CD14-positive monocyte (primary cell): Measurements from ENCODE around the gene MPRIP. TPM values are rescaled to one million over a fixed set of nuclear protein-coding genes. Genes with fewer than 3 reads are reported as not detected.

ENCODE experiments used
- DNase-seq, 3 donors: peaks; one replicate each; pipeline ENCODE4 v3.0.0-alpha.2; 2011 to 2022
- H2AFZ ChIP-seq: 2 replicates; pipeline ENCODE4 v1.6.0; 2012; ENCODE audit warnings: mild to moderate bottlenecking, low read depth, low read length, inconsistent platforms; ENCODE audit not compliant: insufficient read depth, poor library complexity, severe bottlenecking
- H3K27ac ChIP-seq, 2 donors: 1 replicate in 1 of 2; 2 replicates in 1 of 2; pipeline ENCODE4 v1.5.1; 2012 to 2013; ENCODE audit warnings: low read length in 2 of 2, control low read depth in 1 of 2, inconsistent platforms in 1 of 2, low read depth in 1 of 2, mild to moderate bottlenecking in 1 of 2
- H3K27me3 ChIP-seq, 2 donors: one replicate each; pipeline versions ENCODE4 v1.6.0 to v1.6.1; 2011 to 2013; ENCODE audit warnings: low read length in 2 of 2; ENCODE audit not compliant: control insufficient read depth in 2 of 2, insufficient read depth in 2 of 2
- H3K36me3 ChIP-seq, 2 donors: replicated peaks in 1 of 2; 1 replicate in 1 of 2; 2 replicates in 1 of 2; pipeline versions ENCODE4 v1.5.1 to v1.6.1; 2012 to 2013; ENCODE audit warnings: low read length in 2 of 2, control low read depth in 1 of 2, inconsistent platforms in 1 of 2, mild to moderate bottlenecking in 1 of 2; ENCODE audit not compliant: insufficient read depth in 2 of 2, control insufficient read depth in 1 of 2
- H3K4me1 ChIP-seq, 2 donors: 1 replicate in 1 of 2; 2 replicates in 1 of 2; pipeline versions ENCODE4 v1.5.1 to v1.6.1; 2012 to 2013; ENCODE audit warnings: low read length in 2 of 2, control low read depth in 1 of 2, inconsistent platforms in 1 of 2, mild to moderate bottlenecking in 1 of 2, moderate library complexity in 1 of 2; ENCODE audit not compliant: insufficient read depth in 2 of 2, control insufficient read depth in 1 of 2
- H3K4me2 ChIP-seq: replicated peaks from 2 replicates; pipeline ENCODE3; 2012; ENCODE audit warnings: low read length, moderate library complexity, mild to moderate bottlenecking; ENCODE audit not compliant: poor library complexity, severe bottlenecking; ENCODE audit errors: extremely low read depth
- H3K4me3 ChIP-seq, 3 experiments: fragments of 200-600 bp in 1 of 3; sonication (generic) in 1 of 3; replicated peaks in 1 of 3; 1 replicate in 2 of 3; 2 replicates in 1 of 3; pipeline ENCODE4 v1.5.1; 2011 to 2013; ENCODE audit warnings: low read length in 3 of 3, mild to moderate bottlenecking in 3 of 3, control low read depth in 2 of 3, low read depth in 2 of 3, inconsistent platforms in 1 of 3, moderate library complexity in 1 of 3
- H3K79me2 ChIP-seq: 2 replicates; pipeline ENCODE4 v1.6.0; 2012; ENCODE audit warnings: mild to moderate bottlenecking, control low read depth, inconsistent platforms, low read length, moderate library complexity; ENCODE audit not compliant: insufficient read depth
- H3K9ac ChIP-seq: 2 replicates; pipeline ENCODE4 v1.6.0; 2017; ENCODE audit warnings: low read length, mild to moderate bottlenecking; ENCODE audit not compliant: insufficient read depth, poor library complexity, severe bottlenecking
- H3K9me3 ChIP-seq, 2 donors: replicated peaks in 1 of 2; 1 replicate in 1 of 2; 2 replicates in 1 of 2; pipeline versions ENCODE4 v1.5.1 to v1.6.1; 2012 to 2013; ENCODE audit warnings: low read length in 2 of 2, control low read depth in 1 of 2; ENCODE audit not compliant: control insufficient read depth in 1 of 2, insufficient read depth in 1 of 2
- H4K20me1 ChIP-seq: 2 replicates; pipeline ENCODE4 v1.6.0; 2012; ENCODE audit warnings: mild to moderate bottlenecking, low read length, control low read depth, moderate library complexity; ENCODE audit not compliant: insufficient read depth
- H3K27ac Mint-ChIP-seq, 7 donors: one replicate each; pipeline ENCODE4 v1.8.0; 2020; ENCODE audit warnings: mild to moderate bottlenecking in 7 of 7, mixed read lengths in 7 of 7, moderate library complexity in 6 of 7, inconsistent platforms in 2 of 7
- H3K27me3 Mint-ChIP-seq, 3 donors: one replicate each; pipeline ENCODE4 v1.8.0; 2021 to 2022; ENCODE audit warnings: low read depth in 3 of 3, mild to moderate bottlenecking in 3 of 3, mixed read lengths in 3 of 3, moderate library complexity in 3 of 3, inconsistent platforms in 1 of 3
- H3K36me3 Mint-ChIP-seq, 2 donors: one replicate each; pipeline ENCODE4 v1.8.0; 2020; ENCODE audit warnings: mixed read lengths in 2 of 2, inconsistent platforms in 1 of 2, mild to moderate bottlenecking in 1 of 2
- H3K4me1 Mint-ChIP-seq: one replicate; pipeline ENCODE4 v1.8.0; 2020; ENCODE audit warnings: mild to moderate bottlenecking, mixed read lengths
- H3K4me3 Mint-ChIP-seq, 2 donors: one replicate each; pipeline ENCODE4 v1.8.0; 2020; ENCODE audit warnings: mild to moderate bottlenecking in 2 of 2, mixed read lengths in 2 of 2, moderate library complexity in 1 of 2
- H3K9me3 Mint-ChIP-seq, 7 donors: one replicate each; pipeline ENCODE4 v1.8.0; 2020 to 2022; ENCODE audit warnings: mixed read lengths in 7 of 7, mild to moderate bottlenecking in 6 of 7, moderate library complexity in 6 of 7, inconsistent platforms in 2 of 7
- WGBS: methylation state at CpG from one replicate; pipeline ENCODE4 v1.1.5; 2013; ENCODE audit warnings: missing lambda C conversion rate; ENCODE audit not compliant: insufficient coverage; 5-methylcytosine and 5-hydroxymethylcytosine counted together
- intact Hi-C, 2 donors: fragments of 100-400 bp; cut with micrococcal nuclease; formaldehyde crosslinking; loops; one replicate each; pipeline versions ENCODE4 v1.15.0 to v1.15.1; 2023
- polyA plus RNA-seq, 3 donors: library from polyadenylated mRNA; depleted of rRNA in 1 of 3; unstranded in 2 of 3; stranded (reverse) in 1 of 3; fragments of 300-500 nt in 2 of 3; fragments of >200 nt in 1 of 3; fragmentation: Illumina TruSeq in 2 of 3; gene quantifications; 1 replicate in 2 of 3; 2 replicates in 1 of 3; pipeline ENCODE4 v1.2.3, GENCODE V29; 2012 to 2021
- TF ChIP-seq, protein P1 (sequence below): fragments of 200-600 bp; IDR thresholded peaks from one replicate; pipeline ENCODE4 v1.8.0; 2022; ENCODE audit warnings: antibody characterized with exemption, mild to moderate bottlenecking

Gene MPRIP
- polyA plus RNA-seq, 3 donors = 2.0 to 48.7 (median 2.5) TPM

DNA sequence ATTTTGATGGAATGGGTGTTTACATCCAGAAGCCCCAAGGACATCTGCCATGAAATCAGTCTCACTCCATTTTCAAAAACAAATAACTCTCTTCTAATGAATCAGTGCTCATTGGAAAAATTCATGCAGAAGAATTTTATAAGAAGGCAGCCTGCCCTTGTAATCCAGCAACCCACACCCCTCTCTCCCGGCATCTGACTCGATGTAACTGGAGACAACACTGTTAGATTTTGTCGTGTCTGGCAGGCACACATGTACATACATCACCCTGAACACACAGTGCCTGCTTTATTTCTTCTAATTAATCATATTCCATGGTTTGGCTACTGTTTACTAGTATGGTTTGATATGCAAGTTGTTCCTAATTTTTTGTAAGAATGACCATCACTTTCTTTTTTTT is 175.7 kb downstream of the MPRIP start:
- Histone ChIP-seq H3K9ac (no peak overlapping the region), H3K4me2 (no peak overlapping the region), H3K4me1 (no peaks in the 10 kb centered on the region), H3K9me3 (no peaks in the 10 kb centered on the region), H4K20me1 (peaks cover 56% of the 10 kb centered on the region), H3K27me3 (no peaks in the 10 kb centered on the region), H3K79me2 (no peaks in the 10 kb centered on the region), H3K4me3 (no peak overlapping the region), H2AFZ (no peak overlapping the region), H3K36me3 (peaks cover 94 to 97% of the 10 kb centered on the region in 2 donors), H3K27ac (no peak overlapping the region)
- no peaks in the 10 kb centered on the region for H3K9me3 Mint-ChIP-seq
- H3K4me3 Mint-ChIP-seq = no peak overlapping the region
- H3K27ac Mint-ChIP-seq = no peak overlapping the region
- peaks cover 0 to 1% (median 0%) of the 10 kb centered on the region in 3 donors for H3K27me3 Mint-ChIP-seq
- WGBS = no CpG with 5 or more reads among the region's 3 CpGs
- no peaks in the 10 kb centered on the region for H3K4me1 Mint-ChIP-seq
- no peak for DNase-seq
- H3K36me3 Mint-ChIP-seq = peaks cover 92 to 99% of the 10 kb centered on the region in 2 donors
- TF ChIP-seq, protein P1, sequence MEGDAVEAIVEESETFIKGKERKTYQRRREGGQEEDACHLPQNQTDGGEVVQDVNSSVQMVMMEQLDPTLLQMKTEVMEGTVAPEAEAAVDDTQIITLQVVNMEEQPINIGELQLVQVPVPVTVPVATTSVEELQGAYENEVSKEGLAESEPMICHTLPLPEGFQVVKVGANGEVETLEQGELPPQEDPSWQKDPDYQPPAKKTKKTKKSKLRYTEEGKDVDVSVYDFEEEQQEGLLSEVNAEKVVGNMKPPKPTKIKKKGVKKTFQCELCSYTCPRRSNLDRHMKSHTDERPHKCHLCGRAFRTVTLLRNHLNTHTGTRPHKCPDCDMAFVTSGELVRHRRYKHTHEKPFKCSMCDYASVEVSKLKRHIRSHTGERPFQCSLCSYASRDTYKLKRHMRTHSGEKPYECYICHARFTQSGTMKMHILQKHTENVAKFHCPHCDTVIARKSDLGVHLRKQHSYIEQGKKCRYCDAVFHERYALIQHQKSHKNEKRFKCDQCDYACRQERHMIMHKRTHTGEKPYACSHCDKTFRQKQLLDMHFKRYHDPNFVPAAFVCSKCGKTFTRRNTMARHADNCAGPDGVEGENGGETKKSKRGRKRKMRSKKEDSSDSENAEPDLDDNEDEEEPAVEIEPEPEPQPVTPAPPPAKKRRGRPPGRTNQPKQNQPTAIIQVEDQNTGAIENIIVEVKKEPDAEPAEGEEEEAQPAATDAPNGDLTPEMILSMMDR = no peak
- intact Hi-C loops = no loop called here

DNA sequence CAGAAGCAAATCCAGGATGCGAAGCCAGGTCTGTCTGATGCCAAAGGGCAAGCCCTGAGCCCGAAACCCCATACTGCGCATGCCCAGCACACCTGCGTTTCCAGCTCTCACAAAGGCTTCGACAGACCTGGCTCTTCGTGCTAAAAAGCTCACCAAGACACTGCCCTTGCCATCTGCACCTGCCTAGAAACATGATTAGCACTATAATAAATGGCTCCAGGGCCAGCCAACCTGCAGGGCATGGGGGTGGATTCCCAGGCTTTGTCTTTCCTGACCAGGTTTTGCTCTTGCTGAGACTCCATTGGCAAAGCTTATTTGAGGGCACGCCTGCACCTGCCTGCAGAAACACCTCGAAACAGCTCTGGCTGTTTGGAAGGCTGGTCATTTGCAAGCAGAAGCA is 178.3 kb downstream of the MPRIP start:
- WGBS = 98% methylated on average over 8 of the region's 8 CpGs
- H2AFZ ChIP-seq = no peak overlapping the region
- H3K36me3 ChIP-seq = peaks cover 95 to 100% of the 10 kb centered on the region in 2 donors
- no peak overlapping the region for H3K9ac ChIP-seq
- no peaks in the 10 kb centered on the region for H3K9me3 ChIP-seq
- H3K79me2 ChIP-seq = no peaks in the 10 kb centered on the region
- H3K27me3 ChIP-seq = no peaks in the 10 kb centered on the region
- no peaks in the 10 kb centered on the region for H3K4me1 ChIP-seq
- DNase-seq = no peak
- Mint-ChIP-seq H3K9me3 (no peaks in the 10 kb centered on the region), H3K36me3 (peaks cover 95 to 100% of the 10 kb centered on the region in 2 donors), H3K4me1 (no peaks in the 10 kb centered on the region), H3K4me3 (no peak overlapping the region), H3K27me3 (peaks cover 0 to 1% (median 0%) of the 10 kb centered on the region in 3 donors), H3K27ac (peak overlapping the region in 2 of 7 donors; percentile 0 to 4)
- intact Hi-C loops = no loop called here
- no peak overlapping the region for H3K4me3 ChIP-seq
- peaks cover 62% of the 10 kb centered on the region for H4K20me1 ChIP-seq
- TF ChIP-seq, protein P1 = no peak
- no peak overlapping the region for H3K4me2 ChIP-seq
- H3K27ac ChIP-seq = no peak overlapping the region
